K562 (cell line): ENCODE results near the gene SLC9A3.

Source experiments
- JUN ChIP-seq, 2 experiments: sonication (generic) in 1 of 2; formaldehyde crosslinking in 1 of 2; IDR thresholded peaks; 2 replicates each; pipeline versions ENCODE4 v1.6.1 to v1.8.0; 2012 to 2022; ENCODE audit warnings: borderline replicate concordance in 2 of 2, mild to moderate bottlenecking in 2 of 2, improper control_type of control experiment in 1 of 2, low read depth in 1 of 2, low read length in 1 of 2, missing genetic modification reagents in 1 of 2
- MAX ChIP-seq: sonication (generic); formaldehyde crosslinking; IDR thresholded peaks from 2 replicates; pipeline ENCODE4 v1.9.0; 2022; ENCODE audit warnings: mild to moderate bottlenecking, missing genetic modification reagents
- NBN ChIP-seq: fragments of 450-650 bp; IDR thresholded peaks from 2 replicates; pipeline ENCODE4 v1.6.1; 2016; ENCODE audit warnings: low read depth, mild to moderate bottlenecking
- NR3C1 ChIP-seq: sonication (generic); formaldehyde crosslinking; IDR thresholded peaks from 2 replicates; pipeline ENCODE4 v1.8.1; 2022; ENCODE audit warnings: missing genetic modification reagents
- PCBP2 ChIP-seq: fragments of 200-400 bp; formaldehyde crosslinking; IDR thresholded peaks from 2 replicates; pipeline ENCODE4 v1.6.1; 2018; ENCODE audit warnings: low read length, low read depth, mild to moderate bottlenecking, moderate library complexity; ENCODE audit not compliant: poor library complexity, severe bottlenecking
- PHTF2 ChIP-seq: fragments of 250-450 bp; sonication (Bioruptor Pico); IDR thresholded peaks from 2 replicates; pipeline ENCODE4 v1.5.0; 2021; ENCODE audit warnings: mild to moderate bottlenecking
- TAF1 ChIP-seq: IDR thresholded peaks from 2 replicates; pipeline ENCODE4 v1.6.1; 2011; ENCODE audit warnings: mild to moderate bottlenecking, low read length, moderate library complexity; ENCODE audit not compliant: insufficient read depth, control insufficient read depth, severe bottlenecking; ENCODE audit errors: extremely low read depth
- ZNF347 ChIP-seq: fragments of 450-650 bp; formaldehyde crosslinking; IDR thresholded peaks from 2 replicates; pipeline ENCODE4 v1.4.0; 2020; ENCODE audit warnings: low read depth, mild to moderate bottlenecking, moderate library complexity
- ZNF639 ChIP-seq, 2 experiments: fragments of 200-800 bp in 1 of 2; sonication (Bioruptor generic) in 1 of 2; sonication (generic) in 1 of 2; formaldehyde crosslinking in 1 of 2; IDR thresholded peaks in 1 of 2; conservative IDR thresholded peaks in 1 of 2; 2 replicates each; pipeline versions ENCODE4 v1.5.0 to v1.6.1; 2016 to 2020; ENCODE audit warnings: missing compliant biosample characterization in 1 of 2, missing genetic modification characterization in 1 of 2, missing genetic modification reagents in 1 of 2
- ZNF778 ChIP-seq: fragments of 450-650 bp; formaldehyde crosslinking; IDR thresholded peaks from 2 replicates; pipeline ENCODE4 v1.4.0; 2020; ENCODE audit warnings: mild to moderate bottlenecking, moderate library complexity

- TF ChIP-seq PCBP2 = no peak
- no peak for TF ChIP-seq PHTF2 (CRISPR knock-in tag)
- no peak for TF ChIP-seq MAX
- no peak for TF ChIP-seq ZNF778 (CRISPR knock-in tag)
- TF ChIP-seq NBN = no peak
- TF ChIP-seq TAF1 = no peak
- TF ChIP-seq ZNF639 (CRISPR knock-in tag; conservative IDR thresholded peaks at IDR 0.05 in 1 of 2, IDR thresholded peaks at IDR 0.05 in 1 of 2) = no peak
- TF ChIP-seq NR3C1 (CRISPR knock-in tag) = no peak
- TF ChIP-seq ZNF347 (CRISPR knock-in tag) = no peak
- no peak for TF ChIP-seq JUN (IDR thresholded peaks at IDR 0.05; ENCODE audit: borderline replicate concordance, low read depth, low read length)
- no peak for TF ChIP-seq JUN (CRISPR knock-in tag; IDR thresholded peaks at IDR 0.05; ENCODE audit: borderline replicate concordance)
Measured at GRCh38 chr5:441996-442334, 82.3 kb downstream of the SLC9A3 start.
